ENCODE results near the gene RDH13.

Gene RDH13

DNA sequence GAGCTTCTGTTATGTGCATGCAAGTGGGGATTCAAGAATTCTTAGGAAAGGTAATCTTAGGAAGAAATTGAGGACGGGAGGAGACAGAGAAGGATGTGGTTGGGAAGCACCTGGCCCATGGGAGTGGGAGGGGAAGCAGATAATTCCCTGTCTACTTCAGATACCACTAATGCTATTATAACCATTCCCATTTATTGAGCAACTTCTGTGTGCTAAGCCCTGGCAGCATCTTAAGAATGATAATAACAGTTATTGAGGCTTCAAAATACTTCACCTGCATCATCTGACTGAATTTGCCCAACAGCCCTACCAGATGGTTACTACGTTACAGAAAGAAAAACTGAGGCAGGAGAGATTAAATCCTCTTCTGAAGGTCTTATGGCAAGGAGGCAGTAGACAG is 14.2 kb upstream of the RDH13 start:
- ATAC-seq = no peak
- TF ChIP-seq, protein P1, sequence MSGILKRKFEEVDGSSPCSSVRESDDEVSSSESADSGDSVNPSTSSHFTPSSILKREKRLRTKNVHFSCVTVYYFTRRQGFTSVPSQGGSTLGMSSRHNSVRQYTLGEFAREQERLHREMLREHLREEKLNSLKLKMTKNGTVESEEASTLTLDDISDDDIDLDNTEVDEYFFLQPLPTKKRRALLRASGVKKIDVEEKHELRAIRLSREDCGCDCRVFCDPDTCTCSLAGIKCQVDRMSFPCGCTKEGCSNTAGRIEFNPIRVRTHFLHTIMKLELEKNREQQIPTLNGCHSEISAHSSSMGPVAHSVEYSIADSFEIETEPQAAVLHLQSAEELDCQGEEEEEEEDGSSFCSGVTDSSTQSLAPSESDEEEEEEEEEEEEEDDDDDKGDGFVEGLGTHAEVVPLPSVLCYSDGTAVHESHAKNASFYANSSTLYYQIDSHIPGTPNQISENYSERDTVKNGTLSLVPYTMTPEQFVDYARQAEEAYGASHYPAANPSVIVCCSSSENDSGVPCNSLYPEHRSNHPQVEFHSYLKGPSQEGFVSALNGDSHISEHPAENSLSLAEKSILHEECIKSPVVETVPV (CRISPR knock-in tag; IDR thresholded peaks at IDR 0.05) = no peak
- no peak for TF ChIP-seq ZFP3 (CRISPR knock-in tag; IDR thresholded peaks at IDR 0.05)
- TF ChIP-seq CSDC2 (CRISPR knock-in tag; IDR thresholded peaks at IDR 0.05) = no peak
- no peak for TF ChIP-seq OSR1 (CRISPR knock-in tag; IDR thresholded peaks at IDR 0.05)
- no peak for TF ChIP-seq ESRRG (CRISPR knock-in tag; IDR thresholded peaks at IDR 0.05)
- TF ChIP-seq, protein P2, sequence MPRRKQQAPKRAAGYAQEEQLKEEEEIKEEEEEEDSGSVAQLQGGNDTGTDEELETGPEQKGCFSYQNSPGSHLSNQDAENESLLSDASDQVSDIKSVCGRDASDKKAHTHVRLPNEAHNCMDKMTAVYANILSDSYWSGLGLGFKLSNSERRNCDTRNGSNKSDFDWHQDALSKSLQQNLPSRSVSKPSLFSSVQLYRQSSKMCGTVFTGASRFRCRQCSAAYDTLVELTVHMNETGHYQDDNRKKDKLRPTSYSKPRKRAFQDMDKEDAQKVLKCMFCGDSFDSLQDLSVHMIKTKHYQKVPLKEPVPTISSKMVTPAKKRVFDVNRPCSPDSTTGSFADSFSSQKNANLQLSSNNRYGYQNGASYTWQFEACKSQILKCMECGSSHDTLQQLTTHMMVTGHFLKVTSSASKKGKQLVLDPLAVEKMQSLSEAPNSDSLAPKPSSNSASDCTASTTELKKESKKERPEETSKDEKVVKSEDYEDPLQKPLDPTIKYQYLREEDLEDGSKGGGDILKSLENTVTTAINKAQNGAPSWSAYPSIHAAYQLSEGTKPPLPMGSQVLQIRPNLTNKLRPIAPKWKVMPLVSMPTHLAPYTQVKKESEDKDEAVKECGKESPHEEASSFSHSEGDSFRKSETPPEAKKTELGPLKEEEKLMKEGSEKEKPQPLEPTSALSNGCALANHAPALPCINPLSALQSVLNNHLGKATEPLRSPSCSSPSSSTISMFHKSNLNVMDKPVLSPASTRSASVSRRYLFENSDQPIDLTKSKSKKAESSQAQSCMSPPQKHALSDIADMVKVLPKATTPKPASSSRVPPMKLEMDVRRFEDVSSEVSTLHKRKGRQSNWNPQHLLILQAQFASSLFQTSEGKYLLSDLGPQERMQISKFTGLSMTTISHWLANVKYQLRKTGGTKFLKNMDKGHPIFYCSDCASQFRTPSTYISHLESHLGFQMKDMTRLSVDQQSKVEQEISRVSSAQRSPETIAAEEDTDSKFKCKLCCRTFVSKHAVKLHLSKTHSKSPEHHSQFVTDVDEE (CRISPR knock-in tag; IDR thresholded peaks at IDR 0.05) = no peak
- TF ChIP-seq GLIS3 (CRISPR knock-in tag; IDR thresholded peaks at IDR 0.05) = no peak
- no peak for TF ChIP-seq TCF4 (CRISPR knock-in tag; IDR thresholded peaks at IDR 0.05; ENCODE audit: borderline replicate concordance)
- no peak for TF ChIP-seq ZC3H10 (CRISPR knock-in tag; IDR thresholded peaks at IDR 0.05)
- no peak for TF ChIP-seq ZNF70 (CRISPR knock-in tag; IDR thresholded peaks at IDR 0.05)
- TF ChIP-seq, protein P3, sequence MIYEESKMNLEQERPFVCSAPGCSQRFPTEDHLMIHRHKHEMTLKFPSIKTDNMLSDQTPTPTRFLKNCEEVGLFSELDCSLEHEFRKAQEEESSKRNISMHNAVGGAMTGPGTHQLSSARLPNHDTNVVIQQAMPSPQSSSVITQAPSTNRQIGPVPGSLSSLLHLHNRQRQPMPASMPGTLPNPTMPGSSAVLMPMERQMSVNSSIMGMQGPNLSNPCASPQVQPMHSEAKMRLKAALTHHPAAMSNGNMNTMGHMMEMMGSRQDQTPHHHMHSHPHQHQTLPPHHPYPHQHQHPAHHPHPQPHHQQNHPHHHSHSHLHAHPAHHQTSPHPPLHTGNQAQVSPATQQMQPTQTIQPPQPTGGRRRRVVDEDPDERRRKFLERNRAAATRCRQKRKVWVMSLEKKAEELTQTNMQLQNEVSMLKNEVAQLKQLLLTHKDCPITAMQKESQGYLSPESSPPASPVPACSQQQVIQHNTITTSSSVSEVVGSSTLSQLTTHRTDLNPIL (CRISPR knock-in tag; IDR thresholded peaks at IDR 0.05; ENCODE audit: low read depth) = no peak
- no peak for TF ChIP-seq SNAI2 (CRISPR knock-in tag; IDR thresholded peaks at IDR 0.05)
- TF ChIP-seq, protein P4, sequence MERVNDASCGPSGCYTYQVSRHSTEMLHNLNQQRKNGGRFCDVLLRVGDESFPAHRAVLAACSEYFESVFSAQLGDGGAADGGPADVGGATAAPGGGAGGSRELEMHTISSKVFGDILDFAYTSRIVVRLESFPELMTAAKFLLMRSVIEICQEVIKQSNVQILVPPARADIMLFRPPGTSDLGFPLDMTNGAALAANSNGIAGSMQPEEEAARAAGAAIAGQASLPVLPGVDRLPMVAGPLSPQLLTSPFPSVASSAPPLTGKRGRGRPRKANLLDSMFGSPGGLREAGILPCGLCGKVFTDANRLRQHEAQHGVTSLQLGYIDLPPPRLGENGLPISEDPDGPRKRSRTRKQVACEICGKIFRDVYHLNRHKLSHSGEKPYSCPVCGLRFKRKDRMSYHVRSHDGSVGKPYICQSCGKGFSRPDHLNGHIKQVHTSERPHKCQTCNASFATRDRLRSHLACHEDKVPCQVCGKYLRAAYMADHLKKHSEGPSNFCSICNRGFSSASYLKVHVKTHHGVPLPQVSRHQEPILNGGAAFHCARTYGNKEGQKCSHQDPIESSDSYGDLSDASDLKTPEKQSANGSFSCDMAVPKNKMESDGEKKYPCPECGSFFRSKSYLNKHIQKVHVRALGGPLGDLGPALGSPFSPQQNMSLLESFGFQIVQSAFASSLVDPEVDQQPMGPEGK (CRISPR knock-in tag; IDR thresholded peaks at IDR 0.05; ENCODE audit: borderline replicate concordance) = no peak
- no peak for TF ChIP-seq ARNTL (CRISPR knock-in tag; IDR thresholded peaks at IDR 0.05; ENCODE audit: borderline replicate concordance, low read depth)
- TF ChIP-seq RARB (CRISPR knock-in tag; IDR thresholded peaks at IDR 0.05) = no peak
- TF ChIP-seq ISL1 (CRISPR knock-in tag; IDR thresholded peaks at IDR 0.05) = no peak
- TF ChIP-seq, protein P5, sequence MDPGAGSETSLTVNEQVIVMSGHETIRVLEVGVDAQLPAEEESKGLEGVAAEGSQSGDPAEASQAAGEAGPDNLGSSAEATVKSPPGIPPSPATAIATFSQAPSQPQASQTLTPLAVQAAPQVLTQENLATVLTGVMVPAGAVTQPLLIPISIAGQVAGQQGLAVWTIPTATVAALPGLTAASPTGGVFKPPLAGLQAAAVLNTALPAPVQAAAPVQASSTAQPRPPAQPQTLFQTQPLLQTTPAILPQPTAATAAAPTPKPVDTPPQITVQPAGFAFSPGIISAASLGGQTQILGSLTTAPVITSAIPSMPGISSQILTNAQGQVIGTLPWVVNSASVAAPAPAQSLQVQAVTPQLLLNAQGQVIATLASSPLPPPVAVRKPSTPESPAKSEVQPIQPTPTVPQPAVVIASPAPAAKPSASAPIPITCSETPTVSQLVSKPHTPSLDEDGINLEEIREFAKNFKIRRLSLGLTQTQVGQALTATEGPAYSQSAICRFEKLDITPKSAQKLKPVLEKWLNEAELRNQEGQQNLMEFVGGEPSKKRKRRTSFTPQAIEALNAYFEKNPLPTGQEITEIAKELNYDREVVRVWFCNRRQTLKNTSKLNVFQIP (CRISPR knock-in tag; IDR thresholded peaks at IDR 0.05; ENCODE audit: borderline replicate concordance, low read depth) = no peak
- no peak for TF ChIP-seq ZFP30 (CRISPR knock-in tag; IDR thresholded peaks at IDR 0.05)
- TF ChIP-seq PPARA (CRISPR knock-in tag; IDR thresholded peaks at IDR 0.05; ENCODE audit: borderline replicate concordance) = no peak
- no peak for TF ChIP-seq BACH2 (CRISPR knock-in tag; IDR thresholded peaks at IDR 0.05; ENCODE audit: borderline replicate concordance)

DNA sequence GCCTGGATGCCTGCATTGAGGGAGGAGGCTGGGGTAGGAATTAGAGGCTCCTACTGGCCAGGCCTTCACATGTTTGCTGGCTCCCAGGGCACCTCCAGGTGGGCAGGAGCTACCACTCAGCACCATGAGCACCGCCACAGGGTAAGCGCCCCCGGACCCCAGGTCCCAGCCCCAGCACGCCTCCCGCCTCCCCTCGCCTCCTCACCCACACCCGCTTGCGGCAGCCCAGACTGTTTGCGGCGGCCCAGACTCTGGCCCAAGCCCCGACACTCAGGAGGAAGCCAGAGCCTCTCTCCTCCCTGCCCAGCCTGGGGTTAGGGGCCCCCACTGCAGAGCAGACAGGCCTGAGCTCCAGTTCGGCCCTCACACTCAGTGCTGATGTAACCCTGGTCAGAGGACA is 13.4 kb upstream of the RDH13 start:
- ATAC-seq = no peak
- TF ChIP-seq ZNF8 (CRISPR knock-in tag; IDR thresholded peaks at IDR 0.05) = no peak

DNA sequence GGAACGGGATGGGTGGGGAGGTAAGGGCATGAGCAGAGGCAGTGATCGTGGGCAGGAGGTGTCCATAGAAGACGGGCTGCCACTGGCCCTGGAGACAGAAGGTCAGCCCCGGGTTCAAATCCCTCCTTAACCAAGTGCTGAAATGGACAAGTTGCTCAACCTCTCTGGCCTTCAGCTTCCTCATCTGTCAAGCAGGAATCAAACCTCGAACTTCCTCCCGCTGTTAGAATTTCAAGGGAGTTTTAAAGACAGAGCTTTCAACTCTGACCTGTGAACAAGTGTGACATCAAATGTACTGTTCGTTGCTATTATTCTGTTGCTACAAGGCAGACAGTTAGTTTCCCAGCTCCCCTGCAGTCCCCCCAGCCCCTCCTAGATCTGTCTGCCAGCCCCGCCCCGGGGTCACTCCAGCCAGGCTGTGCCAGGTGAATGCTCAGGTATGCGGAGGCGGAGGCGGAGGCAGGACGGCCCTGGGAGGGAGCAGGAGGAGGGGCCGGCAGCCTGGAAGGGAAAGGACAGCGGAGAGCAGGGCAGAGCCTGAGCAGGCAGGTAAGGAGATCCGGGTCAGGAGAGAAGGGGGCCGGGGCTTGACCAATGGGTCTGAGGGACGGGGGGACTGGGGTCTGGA is 12.5 kb upstream of the RDH13 start, which contains the start of gene EPS8L1:
TSS of gene EPS8L1 (plus strand) at position 499 of the 628 bp plus-strand sequence. CDS start 576 bp downstream, outside the sequence.
- TF ChIP-seq, protein P2 (CRISPR knock-in tag; IDR thresholded peaks at IDR 0.05) = no peak
- no peak for ATAC-seq

All from SK-N-SH treated with all-trans-retinoic acid at 6 μM for 48 hours (cell line).